HepG2 (cell line): Measurements from ENCODE around the gene TRMT6. TPM values are rescaled to one million over a fixed set of nuclear protein-coding genes. Genes with fewer than 3 reads are reported as not detected.

ENCODE experiments used
- BRCA1 ChIP-seq: sonication (generic); formaldehyde crosslinking; IDR thresholded peaks from 2 replicates; pipeline ENCODE4 v1.4.0; 2020; ENCODE audit warnings: missing genetic modification reagents
- FOXJ3 ChIP-seq: sonication (generic); formaldehyde crosslinking; IDR thresholded peaks from 2 replicates; pipeline ENCODE4 v1.4.0; 2020; ENCODE audit warnings: missing genetic modification reagents, mild to moderate bottlenecking, borderline replicate concordance
- HMGA1 ChIP-seq: sonication (generic); formaldehyde crosslinking; conservative IDR thresholded peaks from 2 replicates; pipeline ENCODE4 v1.4.0; 2020; ENCODE audit warnings: missing genetic modification reagents
- KAT8 ChIP-seq: IDR thresholded peaks from 2 replicates; pipeline ENCODE4 v1.6.1; 2016; ENCODE audit warnings: missing genetic modification reagents, missing compliant biosample characterization
- MBD4 ChIP-seq: IDR thresholded peaks from 2 replicates; pipeline ENCODE4 v1.6.1; 2012; ENCODE audit warnings: low read length, inconsistent platforms, borderline replicate concordance
- MED1 ChIP-seq: sonication (generic); formaldehyde crosslinking; IDR thresholded peaks from 2 replicates; pipeline ENCODE4 v1.4.0; 2020; ENCODE audit warnings: missing genetic modification reagents
- NAIF1 ChIP-seq: sonication (generic); formaldehyde crosslinking; IDR thresholded peaks from 2 replicates; pipeline ENCODE4 v1.5.0; 2020; ENCODE audit warnings: mild to moderate bottlenecking, missing genetic modification reagents, borderline replicate concordance
- NR2F1 ChIP-seq, 2 experiments: fragments of 450-650 bp in 1 of 2; formaldehyde crosslinking in 1 of 2; IDR thresholded peaks; 2 replicates each; pipeline versions ENCODE4 v1.5.0 to v1.6.1; 2016 to 2020; ENCODE audit warnings: mild to moderate bottlenecking in 1 of 2, missing compliant biosample characterization in 1 of 2, missing genetic modification reagents in 1 of 2, moderate library complexity in 1 of 2
- SP5 ChIP-seq: IDR thresholded peaks from 2 replicates; pipeline ENCODE4 v1.6.1; 2016; ENCODE audit warnings: low read depth, borderline replicate concordance
- SRSF4 ChIP-seq: fragments of 200-400 bp; formaldehyde crosslinking; IDR thresholded peaks from one replicate; pipeline ENCODE4 v1.6.1; 2018; ENCODE audit warnings: mild to moderate bottlenecking, low read depth, low read length, moderate library complexity; ENCODE audit not compliant: poor library complexity, severe bottlenecking
- SYNCRIP ChIP-seq: fragments of 200-400 bp; formaldehyde crosslinking; IDR thresholded peaks from 2 replicates; pipeline ENCODE4 v1.6.1; 2018; ENCODE audit warnings: mild to moderate bottlenecking, low read depth, low read length; ENCODE audit not compliant: insufficient read depth
- TBL1XR1 ChIP-seq: fragments of 150-350 bp; IDR thresholded peaks from 2 replicates; pipeline ENCODE4 v1.6.1; 2014; ENCODE audit warnings: borderline replicate concordance, low read length; ENCODE audit not compliant: partially characterized antibody
- TIGD3 ChIP-seq: sonication (generic); formaldehyde crosslinking; IDR thresholded peaks from 2 replicates; pipeline ENCODE4 v1.5.1; 2020; ENCODE audit warnings: mild to moderate bottlenecking, missing genetic modification reagents, borderline replicate concordance
- ZBTB8A ChIP-seq: sonication (generic); formaldehyde crosslinking; IDR thresholded peaks from 2 replicates; pipeline ENCODE4 v1.4.0; 2020; ENCODE audit warnings: mild to moderate bottlenecking, low read depth, missing genetic modification reagents, borderline replicate concordance
- ZNF20 ChIP-seq: sonication (generic); formaldehyde crosslinking; IDR thresholded peaks from 2 replicates; pipeline ENCODE4 v1.4.0; 2020; ENCODE audit warnings: mild to moderate bottlenecking, moderate library complexity, missing genetic modification reagents
- ZNF703 ChIP-seq: sonication (generic); formaldehyde crosslinking; IDR thresholded peaks from 2 replicates; pipeline ENCODE4 v1.5.1; 2020; ENCODE audit warnings: missing genetic modification reagents, mild to moderate bottlenecking, moderate library complexity, borderline replicate concordance
- ZNF800 ChIP-seq: sonication (generic); formaldehyde crosslinking; IDR thresholded peaks from 2 replicates; pipeline ENCODE4 v1.4.0; 2020; ENCODE audit warnings: missing genetic modification reagents
- ZNF883 ChIP-seq: sonication (generic); formaldehyde crosslinking; IDR thresholded peaks from 2 replicates; pipeline ENCODE4 v1.5.1; 2020; ENCODE audit warnings: mild to moderate bottlenecking, missing genetic modification reagents; ENCODE audit errors: not compliant biosample characterization
- ZSCAN30 ChIP-seq: sonication (generic); formaldehyde crosslinking; IDR thresholded peaks from 2 replicates; pipeline ENCODE4 v1.5.0; 2020; ENCODE audit warnings: mild to moderate bottlenecking, missing genetic modification reagents
- polyA plus RNA-seq, 8 experiments: library from polyadenylated mRNA; depleted of rRNA in 3 of 8; stranded (reverse) in 7 of 8; unstranded in 1 of 8; fragments of >200 nt; fragmentation: Illumina TruSeq in 4 of 8; extraction: Trizol in 4 of 8; gene quantifications; 2 replicates each; pipeline versions ENCODE4 v1.2.1 to v1.2.3, GENCODE V29; 2011 to 2016; ENCODE audit warnings: low read depth in 4 of 8, missing spikeins in 1 of 8, mixed read lengths in 1 of 8; ENCODE audit not compliant: insufficient read depth in 1 of 8
- total RNA-seq, 5 experiments: library from RNA; depleted of rRNA; stranded (reverse); fragments of >200 nt; fragmentation: Illumina TruSeq; extraction: Trizol; gene quantifications; 2 replicates each; pipeline ENCODE4 v1.2.3, GENCODE V29; 2016; ENCODE audit warnings: low read depth in 1 of 5
- TF ChIP-seq, protein P1 (sequence below): sonication (generic); formaldehyde crosslinking; IDR thresholded peaks from 2 replicates; pipeline ENCODE4 v1.4.0; 2020; ENCODE audit warnings: mild to moderate bottlenecking, missing genetic modification reagents
- TF ChIP-seq, protein P2 (sequence below): sonication (generic); formaldehyde crosslinking; IDR thresholded peaks from 2 replicates; pipeline ENCODE4 v1.5.1; 2020; ENCODE audit warnings: mild to moderate bottlenecking, missing genetic modification reagents, moderate library complexity

The TRMT6 gene
- total and polyA plus RNA-seq, 2 of the 13 experiments (the other 11 are each of a cell fraction or from before 2014, with no cell fraction given), result 10.5 to 37.8 TPM

- TF ChIP-seq, protein P1, sequence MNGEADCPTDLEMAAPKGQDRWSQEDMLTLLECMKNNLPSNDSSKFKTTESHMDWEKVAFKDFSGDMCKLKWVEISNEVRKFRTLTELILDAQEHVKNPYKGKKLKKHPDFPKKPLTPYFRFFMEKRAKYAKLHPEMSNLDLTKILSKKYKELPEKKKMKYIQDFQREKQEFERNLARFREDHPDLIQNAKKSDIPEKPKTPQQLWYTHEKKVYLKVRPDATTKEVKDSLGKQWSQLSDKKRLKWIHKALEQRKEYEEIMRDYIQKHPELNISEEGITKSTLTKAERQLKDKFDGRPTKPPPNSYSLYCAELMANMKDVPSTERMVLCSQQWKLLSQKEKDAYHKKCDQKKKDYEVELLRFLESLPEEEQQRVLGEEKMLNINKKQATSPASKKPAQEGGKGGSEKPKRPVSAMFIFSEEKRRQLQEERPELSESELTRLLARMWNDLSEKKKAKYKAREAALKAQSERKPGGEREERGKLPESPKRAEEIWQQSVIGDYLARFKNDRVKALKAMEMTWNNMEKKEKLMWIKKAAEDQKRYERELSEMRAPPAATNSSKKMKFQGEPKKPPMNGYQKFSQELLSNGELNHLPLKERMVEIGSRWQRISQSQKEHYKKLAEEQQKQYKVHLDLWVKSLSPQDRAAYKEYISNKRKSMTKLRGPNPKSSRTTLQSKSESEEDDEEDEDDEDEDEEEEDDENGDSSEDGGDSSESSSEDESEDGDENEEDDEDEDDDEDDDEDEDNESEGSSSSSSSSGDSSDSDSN, result no peak
- TF ChIP-seq TBL1XR1, result no peak
- TF ChIP-seq SP5 (CRISPR knock-in tag), result no peak
- no peak for TF ChIP-seq SYNCRIP
- TF ChIP-seq TIGD3 (CRISPR knock-in tag), result no peak
- no peak for TF ChIP-seq HMGA1 (CRISPR knock-in tag)
- no peak for TF ChIP-seq NAIF1 (CRISPR knock-in tag)
- TF ChIP-seq MBD4, result no peak
- TF ChIP-seq KAT8 (CRISPR knock-in tag), result no peak
- no peak for TF ChIP-seq ZNF883 (CRISPR knock-in tag)
- no peak for TF ChIP-seq ZBTB8A (CRISPR knock-in tag)
- TF ChIP-seq ZSCAN30 (CRISPR knock-in tag), result no peak
- TF ChIP-seq BRCA1, result no peak
- TF ChIP-seq NR2F1 (CRISPR knock-in tag; IDR thresholded peaks at IDR 0.05), result peak in 1 of 2 experiments; percentile 53; a peak in 2 of 4 replicates
- no peak for TF ChIP-seq SRSF4
- TF ChIP-seq ZNF800 (CRISPR knock-in tag), result no peak
- TF ChIP-seq ZNF703 (CRISPR knock-in tag), result no peak
- no peak for TF ChIP-seq FOXJ3 (CRISPR knock-in tag)
- TF ChIP-seq, protein P2, sequence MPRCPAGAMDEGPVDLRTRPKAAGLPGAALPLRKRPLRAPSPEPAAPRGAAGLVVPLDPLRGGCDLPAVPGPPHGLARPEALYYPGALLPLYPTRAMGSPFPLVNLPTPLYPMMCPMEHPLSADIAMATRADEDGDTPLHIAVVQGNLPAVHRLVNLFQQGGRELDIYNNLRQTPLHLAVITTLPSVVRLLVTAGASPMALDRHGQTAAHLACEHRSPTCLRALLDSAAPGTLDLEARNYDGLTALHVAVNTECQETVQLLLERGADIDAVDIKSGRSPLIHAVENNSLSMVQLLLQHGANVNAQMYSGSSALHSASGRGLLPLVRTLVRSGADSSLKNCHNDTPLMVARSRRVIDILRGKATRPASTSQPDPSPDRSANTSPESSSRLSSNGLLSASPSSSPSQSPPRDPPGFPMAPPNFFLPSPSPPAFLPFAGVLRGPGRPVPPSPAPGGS (CRISPR knock-in tag), result no peak
- TF ChIP-seq ZNF20 (CRISPR knock-in tag), result no peak
- no peak for TF ChIP-seq MED1 (CRISPR knock-in tag)
Measured at GRCh38 chr20:5980720-5981538, 30.6 kb upstream of the TRMT6 start (continued).
